HCT116 (cell line): ENCODE results near the gene COL4A3. TPM values are rescaled to one million over a fixed set of nuclear protein-coding genes. Genes with fewer than 3 reads are reported as not detected.
A peak's percentile ranks its signal among the peaks of the same experiment; 100 is the strongest.

Experiments used
- ATAC-seq: fragments of 200-7000 bp; cut with Tn5 transposase; 2 replicates; pipeline ENCODE4 v1.9.1; 2020; ENCODE audit warnings: mild to moderate bottlenecking, moderate library complexity
- BruUV-seq: library from RNA; stranded (reverse); fragments of 400-500 nt; replicated peaks from 2 replicates; lab custom pipeline; 2021; lab: Mats Ljungman, UMichigan
- CTCF ChIA-PET: fragments of 300-600 bp; sonication (Branson Sonifier 250); formaldehyde crosslinking; loops from one replicate; lab custom pipeline; 2021; ENCODE audit warnings: antibody characterized with exemption; lab: Charles Lee
- POLR2A ChIA-PET: fragments of 300-600, 350-600 bp; sonication (Branson Sonifier 250); formaldehyde crosslinking; loops from one replicate; lab custom pipeline; 2021; ENCODE audit warnings: antibody characterized with exemption; lab: Charles Lee
- RAD21 ChIA-PET, 2 experiments: fragments of 300-600 bp; sonication (Branson Sonifier 250); formaldehyde crosslinking; loops; one replicate each; lab custom pipeline; 2023; ENCODE audit warnings: low total read pairs in 2 of 2; ENCODE audit not compliant: uncharacterized antibody in 2 of 2, unreplicated experiment in 2 of 2, low non-redundant PET in 1 of 2; lab: Charles Lee
- DNase-seq: peaks from one replicate; pipeline ENCODE4 v3.0.0-alpha.2; 2010; ENCODE audit warnings: low read depth, low spot score
- H2AFZ ChIP-seq: fragments of 200-600 bp; shearing (Covaris generic), sonication (generic); 2 replicates; pipeline ENCODE4 v1.6.1; 2017; ENCODE audit warnings: low read depth, mixed run types, mixed read lengths, antibody characterized with exemption, low read length; ENCODE audit not compliant: poor library complexity, severe bottlenecking
- H3K27ac ChIP-seq: 2 replicates; pipeline ENCODE4 v1.5.1; 2012; ENCODE audit warnings: low read depth, low read length
- H3K27me3 ChIP-seq: fragments of 200-600 bp; sonication (generic); 2 replicates; pipeline ENCODE4 v1.6.1; 2016; ENCODE audit warnings: mixed run types, low read length, mixed read lengths; ENCODE audit not compliant: insufficient read depth
- H3K36me3 ChIP-seq, 2 experiments: fragments of 200-500 bp in 1 of 2; fragments of 200-600 bp in 1 of 2; sonication (Bioruptor generic) in 1 of 2; sonication (generic) in 1 of 2; 2 replicates each; pipeline versions ENCODE4 v1.5.1 to v1.6.1; 2014 to 2016; ENCODE audit warnings: low read length in 2 of 2, inconsistent platforms in 1 of 2, mixed read lengths in 1 of 2, mixed run types in 1 of 2; ENCODE audit not compliant: insufficient read depth in 2 of 2, control insufficient read depth in 1 of 2
- H3K4me1 ChIP-seq, 2 experiments: fragments of 200-600 bp in 1 of 2; sonication (generic) in 1 of 2; 2 replicates each; pipeline versions ENCODE4 v1.5.1 to v1.6.1; 2012 to 2017; ENCODE audit warnings: low read length in 2 of 2, inconsistent platforms in 1 of 2, mild to moderate bottlenecking in 1 of 2, mixed read lengths in 1 of 2, mixed run types in 1 of 2, moderate library complexity in 1 of 2; ENCODE audit not compliant: insufficient read depth in 2 of 2, control insufficient read depth in 1 of 2
- H3K4me2 ChIP-seq: fragments of 200-600 bp; sonication (generic); 2 replicates; pipeline ENCODE4 v1.6.1; 2017; ENCODE audit warnings: mixed run types, low read length, mixed read lengths
- H3K4me3 ChIP-seq, 2 experiments: fragments of 200-600 bp in 1 of 2; sonication (generic) in 1 of 2; replicated peaks in 1 of 2; 2 replicates each; pipeline ENCODE4 v1.5.1; 2011 to 2016; ENCODE audit warnings: low read length in 2 of 2, control low read depth in 1 of 2, low read depth in 1 of 2, mild to moderate bottlenecking in 1 of 2, mixed read lengths in 1 of 2, mixed run types in 1 of 2
- H3K79me2 ChIP-seq: fragments of 200-600 bp; sonication (generic); 2 replicates; pipeline ENCODE4 v1.6.1; 2017; ENCODE audit warnings: mild to moderate bottlenecking, mixed run types, low read length, moderate library complexity, mixed read lengths; ENCODE audit not compliant: insufficient read depth
- H3K9ac ChIP-seq: fragments of 200-600 bp; sonication (generic); 2 replicates; pipeline ENCODE4 v1.6.1; 2016; ENCODE audit warnings: low read length, mixed read lengths
- H3K9me2 ChIP-seq: fragments of 200-600 bp; sonication (generic), shearing (Covaris generic); 2 replicates; pipeline ENCODE4 v1.6.1; 2017; ENCODE audit warnings: mixed run types, mild to moderate bottlenecking, moderate library complexity; ENCODE audit not compliant: insufficient read depth
- H3K9me3 ChIP-seq, 2 experiments: fragments of 200-500 bp in 1 of 2; fragments of 200-600 bp in 1 of 2; sonication (Bioruptor generic) in 1 of 2; sonication (generic) in 1 of 2; 2 replicates each; pipeline ENCODE4 v1.6.1; 2014 to 2017; ENCODE audit warnings: low read length in 2 of 2, mixed read lengths in 2 of 2, inconsistent platforms in 1 of 2, low read depth in 1 of 2, mild to moderate bottlenecking in 1 of 2, mixed run types in 1 of 2, moderate library complexity in 1 of 2; ENCODE audit not compliant: control insufficient read depth in 1 of 2, insufficient read depth in 1 of 2
- H4K20me1 ChIP-seq: fragments of 200-600 bp; sonication (generic), shearing (Covaris generic); 2 replicates; pipeline ENCODE4 v1.6.1; 2017; ENCODE audit warnings: mixed run types, mild to moderate bottlenecking, moderate library complexity; ENCODE audit not compliant: insufficient read depth
- ATF3 ChIP-seq: IDR thresholded peaks from 2 replicates; pipeline ENCODE4 v1.6.1; 2012
- CEBPB ChIP-seq: IDR thresholded peaks from 2 replicates; pipeline ENCODE4 v1.6.1; 2012; ENCODE audit warnings: low read depth
- EGR1 ChIP-seq: IDR thresholded peaks from 2 replicates; pipeline ENCODE4 v1.6.1; 2012; ENCODE audit warnings: low read depth
- EZH2 ChIP-seq: fragments of 200-600 bp; sonication (generic); IDR thresholded peaks from 2 replicates; pipeline ENCODE4 v1.6.1; 2017; ENCODE audit warnings: antibody characterized with exemption, mixed run types
- EZH2phosphoT487 ChIP-seq: fragments of 200-600 bp; IDR thresholded peaks from 2 replicates; pipeline ENCODE4 v1.6.1; 2018; ENCODE audit warnings: antibody characterized with exemption, borderline replicate concordance
- FOSL1 ChIP-seq: IDR thresholded peaks from 2 replicates; pipeline ENCODE4 v1.6.1; 2012; ENCODE audit warnings: low read depth
- MAX ChIP-seq: IDR thresholded peaks from 2 replicates; pipeline ENCODE4 v1.6.1; 2012
- POLR2AphosphoS5 ChIP-seq: IDR thresholded peaks from 2 replicates; pipeline ENCODE4 v1.6.1; 2011; ENCODE audit warnings: mild to moderate bottlenecking, low read depth, low read length, moderate library complexity
- RAD21 ChIP-seq: IDR thresholded peaks from 2 replicates; pipeline ENCODE4 v1.6.1; 2012; ENCODE audit warnings: low read depth, mild to moderate bottlenecking
- ZBTB33 ChIP-seq: IDR thresholded peaks from 2 replicates; pipeline ENCODE4 v1.6.1; 2011; ENCODE audit warnings: mild to moderate bottlenecking, low read length, moderate library complexity; ENCODE audit not compliant: insufficient replicate concordance; ENCODE audit errors: extremely low read depth
- ZNF274 ChIP-seq: fragments of 200-500 bp; sonication (Bioruptor generic); IDR thresholded peaks from 2 replicates; pipeline ENCODE4 v1.6.1; 2014; ENCODE audit warnings: mild to moderate bottlenecking, low read depth, low read length, inconsistent platforms
- intact Hi-C: fragments of 100-400 bp; cut with micrococcal nuclease; formaldehyde crosslinking; loops from 2 replicates; pipeline ENCODE4 v1.10.0; 2022
- total RNA-seq: library from RNA; stranded (reverse); gene quantifications from one replicate; pipeline ENCODE4 v1.2.1, GENCODE V29; 2021; ENCODE audit not compliant: unreplicated experiment

COL4A3 gene
- total RNA-seq, 1 experiment from 2014 or later = 4.9 TPM

- H4K20me1 ChIP-seq = no peaks in the 10 kb centered on the region
- no peaks in the 10 kb centered on the region for H3K36me3 ChIP-seq
- ChIA-PET POLR2A (no interaction called here), CTCF (interaction anchor here (0.8 to 3.9 kb wide), 25 partner anchors 10 to 1573 kb away, joined by 3 to 75 read pairs (median 5); no protein-coding TSS in a partner anchor), RAD21 (interaction anchor here (0.6 to 1.6 kb wide), 4 partner anchors 88 to 528 kb away, joined by 3 to 4 read pairs (median 3); no protein-coding TSS in a partner anchor)
- no peaks in the 10 kb centered on the region for H3K4me1 ChIP-seq
- no peaks in the 10 kb centered on the region for H3K27me3 ChIP-seq
- H2AFZ ChIP-seq = peak overlapping the region; percentile 36
- no peak overlapping the region for H3K27ac ChIP-seq
- H3K9ac ChIP-seq = no peak overlapping the region
- H3K9me3 ChIP-seq = no peaks in the 10 kb centered on the region
- intact Hi-C loops = loop anchor here (1.0 to 10.0 kb wide), 2 partner anchors 107 to 203 kb away; no protein-coding TSS in a partner anchor
- no peak for DNase-seq
- no peaks in the 10 kb centered on the region for H3K79me2 ChIP-seq
- no peak for ATAC-seq
- no TSS peak for BruUV-seq
- no peaks in the 10 kb centered on the region for H3K9me2 ChIP-seq
- no peak overlapping the region for H3K4me2 ChIP-seq
- no peak overlapping the region for H3K4me3 ChIP-seq
- TF ChIP-seq EZH2phosphoT487 (no peak), EGR1 (no peak), FOSL1 (no peak), RAD21 (no peak), CEBPB (no peak), POLR2AphosphoS5 (no peak), ATF3 (no peak), ZNF274 (no peak), ZBTB33 (no peak), MAX (no peak), EZH2 (no peak)
These were observed 73.4 kb downstream of the COL4A3 start for GRCh38 chr2:227237786-227238185.
